HFF-Myc (cell line): Measurements from ENCODE around the gene KAZALD1.
"Not testable (repeated sequence)": the region's sequence is repeated elsewhere in the genome, so short reads cannot be mapped to it uniquely, and the experiment has no call there.

Experiments used
- DNase-seq: peaks from one replicate; pipeline ENCODE4 v3.0.0-alpha.2; 2011; ENCODE audit warnings: low read depth; ENCODE audit errors: extremely low read depth
- H3K4me3 ChIP-seq: replicated peaks from 2 replicates; pipeline ENCODE4 v1.5.1; 2011; ENCODE audit warnings: low read depth, mild to moderate bottlenecking, control low read depth, low read length
- TF ChIP-seq, protein P1 (sequence below): IDR thresholded peaks from 2 replicates; pipeline ENCODE4 v1.5.1; 2012; ENCODE audit warnings: mild to moderate bottlenecking, low read depth, low read length, control low read depth; ENCODE audit errors: missing control alignments

Gene KAZALD1

DNA sequence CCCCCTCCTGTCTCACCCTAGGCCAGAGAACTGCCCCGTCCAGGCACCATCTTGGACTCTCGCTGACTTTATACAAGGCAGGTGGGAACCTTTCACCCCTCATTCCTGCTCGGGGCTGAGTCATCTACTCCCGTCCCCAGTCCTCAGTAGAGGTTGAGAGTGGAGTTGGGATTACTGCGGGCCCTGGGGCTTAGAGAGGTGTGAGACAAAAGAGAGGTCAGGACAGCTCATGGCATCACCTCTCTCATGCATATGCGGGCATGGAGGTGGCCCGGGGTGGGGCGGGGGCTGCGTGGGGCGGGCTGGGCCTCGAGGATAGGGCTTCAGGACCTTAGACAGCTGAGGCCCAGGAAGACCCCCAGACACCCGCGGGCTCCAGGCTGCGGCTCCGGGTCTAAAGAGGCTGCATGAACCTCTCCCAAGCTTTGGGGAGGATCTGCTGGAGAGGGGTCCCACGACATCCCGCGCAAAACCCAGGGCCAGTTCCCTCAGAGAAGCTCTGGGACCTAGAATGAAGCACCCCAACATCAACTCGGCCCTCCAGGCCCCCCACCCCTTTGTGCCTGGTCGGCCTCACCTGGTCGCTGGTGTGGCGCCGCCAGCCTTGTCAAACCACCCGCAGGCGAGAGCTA is 31.2 kb upstream of the KAZALD1 start:
- no peak for DNase-seq
- TF ChIP-seq, protein P1, sequence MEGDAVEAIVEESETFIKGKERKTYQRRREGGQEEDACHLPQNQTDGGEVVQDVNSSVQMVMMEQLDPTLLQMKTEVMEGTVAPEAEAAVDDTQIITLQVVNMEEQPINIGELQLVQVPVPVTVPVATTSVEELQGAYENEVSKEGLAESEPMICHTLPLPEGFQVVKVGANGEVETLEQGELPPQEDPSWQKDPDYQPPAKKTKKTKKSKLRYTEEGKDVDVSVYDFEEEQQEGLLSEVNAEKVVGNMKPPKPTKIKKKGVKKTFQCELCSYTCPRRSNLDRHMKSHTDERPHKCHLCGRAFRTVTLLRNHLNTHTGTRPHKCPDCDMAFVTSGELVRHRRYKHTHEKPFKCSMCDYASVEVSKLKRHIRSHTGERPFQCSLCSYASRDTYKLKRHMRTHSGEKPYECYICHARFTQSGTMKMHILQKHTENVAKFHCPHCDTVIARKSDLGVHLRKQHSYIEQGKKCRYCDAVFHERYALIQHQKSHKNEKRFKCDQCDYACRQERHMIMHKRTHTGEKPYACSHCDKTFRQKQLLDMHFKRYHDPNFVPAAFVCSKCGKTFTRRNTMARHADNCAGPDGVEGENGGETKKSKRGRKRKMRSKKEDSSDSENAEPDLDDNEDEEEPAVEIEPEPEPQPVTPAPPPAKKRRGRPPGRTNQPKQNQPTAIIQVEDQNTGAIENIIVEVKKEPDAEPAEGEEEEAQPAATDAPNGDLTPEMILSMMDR, result no peak
- peak overlapping the region; percentile 48 for H3K4me3 ChIP-seq

DNA sequence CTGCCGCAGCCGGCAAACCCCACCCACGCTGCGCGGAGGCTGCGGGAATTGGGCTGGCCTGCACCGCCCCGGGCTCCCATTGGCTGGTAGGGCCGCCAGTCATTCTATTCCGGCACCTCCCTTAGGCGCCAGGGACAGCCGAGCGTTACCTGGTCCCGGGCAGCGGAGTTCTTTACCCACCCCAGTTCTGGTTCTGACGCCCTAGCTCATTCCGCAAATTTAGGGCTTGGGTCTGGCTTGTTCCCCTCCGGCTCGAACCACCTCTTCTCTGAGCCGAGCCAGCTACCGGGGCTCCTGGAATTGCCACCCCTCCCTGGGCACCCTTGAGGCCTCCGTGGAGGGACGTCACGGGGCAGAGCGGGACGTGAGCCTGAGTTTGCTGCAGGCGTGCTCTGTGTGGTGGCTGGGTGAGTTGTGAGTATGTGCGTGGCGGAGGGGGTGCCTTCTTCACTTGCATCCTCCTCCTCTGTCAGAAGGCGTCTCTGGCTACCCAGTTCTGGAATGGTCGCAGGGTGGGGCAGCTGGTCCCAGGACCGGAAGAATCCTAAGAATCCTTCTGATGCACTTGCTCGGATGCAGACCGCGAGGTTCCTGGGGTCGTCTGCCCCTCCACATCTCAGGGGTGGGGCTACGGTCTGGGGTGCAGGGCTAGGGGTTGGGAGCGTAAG is 30.5 kb upstream of the KAZALD1 start, which contains the start of the genes PDZD7 and SFXN3:
Gene PDZD7 (minus strand): TSS at position 2 of the 668 bp plus-strand sequence. CDS start 910 bp downstream, outside the sequence.
Gene SFXN3 (plus strand): TSS at position 107 of the 668 bp plus-strand sequence. CDS start 3,461 bp downstream, outside the sequence.
- peak; percentile 72 for DNase-seq
- peak within 1 kb of the TSS; percentile 48 for H3K4me3 ChIP-seq
- TF ChIP-seq, protein P1, result no peak

- DNase-seq, result no peak
- peak overlapping the region; percentile 48 for H3K4me3 ChIP-seq
- TF ChIP-seq, protein P1, result no peak
Observed at GRCh38 chr10:101031796-101032636, 29.8 kb upstream of the KAZALD1 start.

DNA sequence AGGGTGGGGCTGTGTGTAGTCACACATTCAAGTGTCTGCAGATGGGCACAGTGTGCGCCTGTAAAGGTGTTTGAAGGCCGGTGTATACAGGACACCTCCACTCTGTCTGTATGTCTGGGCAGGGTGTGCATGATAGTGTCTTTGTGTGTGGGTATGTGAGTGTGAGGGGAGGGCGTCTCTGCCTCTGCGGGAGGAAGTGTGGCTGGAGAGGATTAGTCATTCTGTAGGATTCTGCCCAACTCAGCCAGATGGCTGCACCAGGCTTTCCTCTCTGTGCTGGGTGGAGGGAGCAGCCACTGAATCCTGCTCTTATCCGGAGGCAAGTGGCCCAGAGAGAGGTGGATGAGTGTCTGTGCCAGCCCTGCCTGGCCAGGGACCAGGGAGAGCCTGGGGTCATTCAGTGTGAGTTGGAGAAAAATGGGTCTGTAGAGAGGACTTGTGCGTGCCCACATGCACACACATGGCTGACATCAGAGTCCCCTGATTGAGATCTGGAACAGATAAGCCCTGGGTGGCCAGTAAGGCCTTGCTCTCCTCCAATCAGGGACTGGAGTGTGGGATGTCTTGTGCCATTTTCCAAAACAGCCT is 29.1 kb upstream of the KAZALD1 start:
- H3K4me3 ChIP-seq, result peak overlapping the region; percentile 48
- peak; percentile 85 for DNase-seq
- TF ChIP-seq, protein P1, result no peak

- no peak for DNase-seq
- H3K4me3 ChIP-seq, result peak overlapping the region; percentile 48
- TF ChIP-seq, protein P1, result no peak
Observed at GRCh38 chr10:101033276-101033675, 28.5 kb upstream of the KAZALD1 start.

GRCh38 chr10:101034404-101034803 is 27.4 kb upstream of the KAZALD1 start:
- H3K4me3 ChIP-seq, result not testable (repeated sequence)

More at GRCh38 chr10:101034404-101034803, 27.4 kb upstream of the KAZALD1 start:
- not testable (repeated sequence) for DNase-seq
